Bronchial epithelial cell (primary cell): ENCODE results near the gene VSTM2L. TPM values are rescaled to one million over a fixed set of nuclear protein-coding genes. Genes with fewer than 3 reads are reported as not detected.

Source experiments
- DNase-seq: peaks from one replicate; pipeline ENCODE4 v3.0.0-alpha.2; 2010; ENCODE audit warnings: low read depth
- FAIRE-seq: peaks from 2 replicates; lab custom pipeline; 2011; peaks lifted over from hg19 to GRCh38; lab: Jason Lieb, UNC
- H3K27me3 ChIP-seq: 2 replicates; pipeline ENCODE4 v1.5.1; 2011; ENCODE audit warnings: low read length; ENCODE audit not compliant: control insufficient read depth, insufficient read depth
- H3K36me3 ChIP-seq: 2 replicates; pipeline ENCODE4 v1.5.1; 2011; ENCODE audit warnings: low read length; ENCODE audit not compliant: control insufficient read depth, insufficient read depth
- H3K4me3 ChIP-seq: 2 replicates; pipeline ENCODE4 v1.5.1; 2011; ENCODE audit warnings: mild to moderate bottlenecking, low read depth, low read length, control low read depth
- CTCF ChIP-seq: IDR thresholded peaks from 2 replicates; pipeline ENCODE4 v1.5.1; 2011; ENCODE audit warnings: mild to moderate bottlenecking, moderate library complexity, low read length, control low read depth, inconsistent platforms; ENCODE audit not compliant: insufficient read depth, severe bottlenecking
- total RNA-seq: library from RNA; depleted of rRNA; stranded (reverse); fragments of >200 nt; gene quantifications from 2 replicates; pipeline ENCODE4 v1.2.1, GENCODE V29; 2014

The VSTM2L gene
- total RNA-seq, 1 donor from 2014 or later = 5.0 TPM

- peak; percentile 32 for FAIRE-seq
These were observed 70.4 kb downstream of the VSTM2L start for GRCh38 chr20:37973059-37973910.

GRCh38 chr20:37976887-37977286, 74.0 kb downstream of the VSTM2L start:
- no peak for DNase-seq
- TF ChIP-seq CTCF = no peak

More at GRCh38 chr20:37973059-37973910, 70.4 kb downstream of the VSTM2L start:
- Histone ChIP-seq H3K27me3 (no peaks in the 10 kb centered on the region), H3K4me3 (no peak overlapping the region), H3K36me3 (no peaks in the 10 kb centered on the region)
- no peak for DNase-seq
- TF ChIP-seq CTCF = no peak

GRCh38 chr20:37977338-37977737, 74.4 kb downstream of the VSTM2L start:
- FAIRE-seq = no peak
- Histone ChIP-seq H3K27me3 (no peaks in the 10 kb centered on the region), H3K4me3 (no peak overlapping the region), H3K36me3 (no peaks in the 10 kb centered on the region)
- TF ChIP-seq CTCF = no peak
- DNase-seq = no peak

More at GRCh38 chr20:37976887-37977286, 74.0 kb downstream of the VSTM2L start:
- FAIRE-seq = no peak
- Histone ChIP-seq H3K27me3 (no peaks in the 10 kb centered on the region), H3K4me3 (no peak overlapping the region), H3K36me3 (no peaks in the 10 kb centered on the region)

GRCh38 chr20:37977786-37978185, 74.9 kb downstream of the VSTM2L start:
- Histone ChIP-seq H3K27me3 (no peaks in the 10 kb centered on the region), H3K36me3 (no peaks in the 10 kb centered on the region), H3K4me3 (no peak overlapping the region)
- DNase-seq (no peak), FAIRE-seq (no peak)
- TF ChIP-seq CTCF = no peak

- Histone ChIP-seq H3K27me3 (no peaks in the 10 kb centered on the region), H3K36me3 (no peaks in the 10 kb centered on the region), H3K4me3 (no peak overlapping the region)
- TF ChIP-seq CTCF = no peak
- DNase-seq = no peak
- no peak for FAIRE-seq
These were observed 76.4 kb downstream of the VSTM2L start for GRCh38 chr20:37979021-37979985.
